SKM-1 (cell line): Measurements from ENCODE around the gene ARHGAP30.
"Not testable (repeated sequence)": the region's sequence is repeated elsewhere in the genome, so short reads cannot be mapped to it uniquely, and the experiment has no call there.

ENCODE experiments used
- DNase-seq: peaks from one replicate; lab custom pipeline; 2025; ENCODE audit not compliant: unreplicated experiment; lab: John Stamatoyannopoulos, UW

Gene ARHGAP30

GRCh38 chr1:161018631-161018930 lies 51.1 kb downstream of the ARHGAP30 start:
- no peak for DNase-seq

GRCh38 chr1:161017756-161018630 lies 51.7 kb downstream of the ARHGAP30 start:
- DNase-seq = no peak

DNA sequence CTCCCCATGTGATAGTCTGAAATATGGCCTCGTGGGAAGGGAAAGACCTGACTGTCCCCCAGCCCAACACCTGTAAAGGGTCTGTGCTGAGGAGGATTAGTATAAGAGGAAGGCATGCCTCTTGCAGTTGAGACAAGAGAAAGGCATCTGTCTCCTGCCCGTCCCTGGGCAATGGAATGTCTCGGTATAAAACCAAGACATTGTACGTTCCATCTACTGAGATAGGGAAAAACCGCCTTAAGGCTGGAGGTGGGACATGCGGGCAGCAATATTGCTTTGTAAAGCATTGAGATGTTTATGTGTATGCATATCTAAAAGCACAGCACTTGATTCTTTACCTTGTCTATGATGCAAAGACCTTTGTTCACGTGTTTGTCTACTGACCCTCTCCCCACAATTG lies 52.5 kb downstream of the ARHGAP30 start:
- DNase-seq = not testable (repeated sequence)

DNA sequence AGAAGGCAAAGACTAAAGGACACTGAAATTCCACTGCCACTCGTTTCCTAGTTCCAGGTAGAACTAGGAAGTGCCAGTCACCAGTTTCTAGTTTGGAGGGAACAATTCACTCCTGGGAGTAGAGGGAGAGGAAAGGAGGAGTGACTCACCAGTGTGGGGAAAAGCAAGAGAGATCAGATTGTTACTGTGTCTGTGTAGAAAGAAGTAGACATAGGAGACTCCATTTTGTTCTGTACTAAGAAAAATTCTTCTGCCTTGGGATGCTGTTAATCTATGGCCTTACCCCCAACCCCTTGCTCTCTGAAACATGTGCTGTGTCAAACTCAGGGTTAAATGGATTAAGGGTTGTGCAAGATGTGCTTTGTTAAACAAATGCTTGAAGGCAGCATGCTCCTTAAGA lies 53.0 kb downstream of the ARHGAP30 start:
- DNase-seq = not testable (repeated sequence)

DNA sequence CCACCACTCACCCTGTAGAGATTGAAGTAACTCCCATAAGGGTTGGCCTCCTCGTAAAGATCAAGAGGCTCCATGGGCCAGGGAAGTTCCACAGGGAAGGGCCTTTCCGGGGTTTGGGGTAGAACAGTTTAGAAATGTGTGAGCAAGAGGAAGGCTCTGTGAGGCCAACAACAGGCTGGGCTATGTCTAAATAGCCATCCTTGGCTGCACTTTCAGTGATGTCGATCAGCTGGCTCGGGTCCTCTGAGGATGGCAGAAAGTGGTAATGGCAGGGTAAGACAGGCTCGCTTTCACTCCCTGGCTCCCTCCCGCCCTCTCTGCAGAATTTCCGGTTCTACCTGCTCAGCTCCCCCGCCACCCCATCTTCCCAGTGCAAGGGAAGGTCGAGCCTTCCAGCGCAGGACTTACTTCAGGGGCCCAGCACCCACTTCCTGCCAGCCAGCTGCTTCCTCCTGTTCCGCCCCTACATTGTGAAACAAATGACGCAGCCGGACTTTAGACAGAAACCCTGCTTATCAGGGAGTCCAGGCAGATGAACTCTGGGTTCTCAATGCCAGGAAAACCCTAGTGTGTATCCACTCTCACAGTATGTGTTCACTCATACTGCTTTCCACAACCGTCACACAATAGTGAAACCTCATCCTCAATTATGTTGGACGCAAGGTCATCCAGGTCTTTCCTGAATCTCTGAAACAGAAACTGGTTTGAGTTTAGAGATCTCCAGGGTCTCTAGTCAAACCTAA lies 56.0 kb downstream of the ARHGAP30 start:
- peak; percentile 95 for DNase-seq

DNA sequence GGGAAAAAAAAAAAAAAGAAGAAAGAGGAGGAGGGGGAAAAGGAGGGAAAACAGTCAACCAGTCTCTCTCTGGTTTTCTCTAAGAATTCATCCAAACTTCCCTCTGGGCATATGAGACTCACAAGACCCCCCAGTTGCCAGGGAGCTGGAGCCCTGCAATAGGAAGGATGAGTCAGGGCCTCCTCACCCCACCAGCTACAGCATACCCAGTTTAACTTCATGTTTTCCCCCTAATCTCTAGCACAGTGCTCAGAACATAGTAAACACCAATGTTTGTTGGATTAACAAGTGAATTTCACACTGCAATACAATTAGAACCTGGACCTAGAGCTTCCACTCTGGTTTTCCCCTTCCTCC lies 56.6 kb downstream of the ARHGAP30 start:
- no peak for DNase-seq

GRCh38 chr1:161012420-161012819 lies 57.3 kb downstream of the ARHGAP30 start:
- no peak for DNase-seq

GRCh38 chr1:161009602-161010211 lies 60.0 kb downstream of the ARHGAP30 start:
- no peak for DNase-seq

DNA sequence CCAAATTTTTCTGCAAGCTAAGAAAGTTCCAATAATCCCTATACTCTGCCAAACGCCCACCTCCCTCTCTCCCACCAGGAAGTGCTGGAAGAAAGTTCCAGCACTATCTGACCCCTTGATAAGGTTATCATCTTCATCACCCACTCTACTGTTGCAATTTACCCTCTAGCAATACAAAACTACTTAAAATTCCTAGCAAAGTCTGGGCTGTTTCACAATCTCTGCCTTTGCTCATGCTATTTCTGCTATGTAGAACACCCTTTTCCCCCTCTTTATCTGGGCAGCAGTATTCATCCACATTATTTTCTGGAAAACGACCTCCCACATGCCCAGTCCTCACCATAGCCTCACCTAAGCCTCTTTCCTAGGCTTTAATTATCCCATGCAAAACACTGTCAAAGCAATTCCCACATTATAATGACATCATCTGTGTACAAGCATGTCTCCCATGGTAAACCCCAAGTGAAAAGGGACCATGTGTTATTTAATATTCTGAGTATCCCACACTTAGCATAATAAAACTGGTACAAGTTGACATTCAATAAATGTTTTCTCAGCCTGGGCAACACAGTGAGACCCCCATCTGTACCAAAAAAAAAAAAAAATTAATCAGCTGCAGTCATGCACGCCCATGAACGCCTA lies 60.7 kb downstream of the ARHGAP30 start:
- DNase-seq = no peak

- no peak for DNase-seq
These were observed 62.3 kb downstream of the ARHGAP30 start for GRCh38 chr1:161007369-161007768.

DNA sequence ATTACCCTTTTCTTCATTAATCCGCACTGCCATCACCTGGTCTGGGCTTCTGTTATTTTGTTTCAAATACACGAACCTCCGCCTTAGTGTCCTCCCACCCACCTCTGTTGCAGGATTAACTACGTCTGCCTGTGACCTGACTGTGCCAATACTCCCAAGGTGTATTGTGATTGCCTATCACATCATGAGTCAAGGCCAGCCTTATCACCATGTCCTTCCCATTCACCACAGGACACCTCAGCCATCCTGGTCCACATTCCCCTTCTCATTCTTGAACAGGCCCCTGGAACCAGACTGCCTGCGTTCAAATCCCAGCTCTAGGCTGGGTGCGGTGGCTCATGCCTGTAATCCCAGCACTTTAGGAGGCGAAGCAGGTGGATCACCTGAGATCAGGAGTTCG lies 63.1 kb downstream of the ARHGAP30 start:
- no peak for DNase-seq

GRCh38 chr1:161001525-161001924 lies 68.2 kb downstream of the ARHGAP30 start:
- no peak for DNase-seq

- no peak for DNase-seq
These were observed 68.8 kb downstream of the ARHGAP30 start for GRCh38 chr1:161000736-161001480.

DNA sequence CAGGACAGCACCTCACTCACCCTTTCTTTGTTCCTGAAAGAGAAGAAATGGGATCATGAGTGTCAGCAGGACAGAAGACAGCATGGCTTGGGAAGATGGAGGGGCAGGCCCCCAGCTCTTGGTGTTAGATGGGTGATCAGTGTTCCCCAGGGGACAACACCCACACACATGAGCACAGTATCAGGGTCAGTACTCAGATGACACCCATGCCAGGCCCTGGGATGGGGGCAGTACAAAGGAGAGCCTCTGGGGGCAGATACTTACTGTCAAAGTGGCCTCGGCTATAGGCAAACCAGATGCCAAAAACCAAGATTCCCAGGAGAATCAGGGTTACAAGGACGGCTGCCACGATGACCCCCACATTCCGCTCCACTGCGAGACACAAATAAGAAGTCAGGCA lies 70.3 kb downstream of the ARHGAP30 start:
- no peak for DNase-seq

- DNase-seq = peak; percentile 73
These were observed 72.2 kb downstream of the ARHGAP30 start for GRCh38 chr1:160997323-160998038.
